Measurements from ENCODE around the gene HOXB3.

DNA sequence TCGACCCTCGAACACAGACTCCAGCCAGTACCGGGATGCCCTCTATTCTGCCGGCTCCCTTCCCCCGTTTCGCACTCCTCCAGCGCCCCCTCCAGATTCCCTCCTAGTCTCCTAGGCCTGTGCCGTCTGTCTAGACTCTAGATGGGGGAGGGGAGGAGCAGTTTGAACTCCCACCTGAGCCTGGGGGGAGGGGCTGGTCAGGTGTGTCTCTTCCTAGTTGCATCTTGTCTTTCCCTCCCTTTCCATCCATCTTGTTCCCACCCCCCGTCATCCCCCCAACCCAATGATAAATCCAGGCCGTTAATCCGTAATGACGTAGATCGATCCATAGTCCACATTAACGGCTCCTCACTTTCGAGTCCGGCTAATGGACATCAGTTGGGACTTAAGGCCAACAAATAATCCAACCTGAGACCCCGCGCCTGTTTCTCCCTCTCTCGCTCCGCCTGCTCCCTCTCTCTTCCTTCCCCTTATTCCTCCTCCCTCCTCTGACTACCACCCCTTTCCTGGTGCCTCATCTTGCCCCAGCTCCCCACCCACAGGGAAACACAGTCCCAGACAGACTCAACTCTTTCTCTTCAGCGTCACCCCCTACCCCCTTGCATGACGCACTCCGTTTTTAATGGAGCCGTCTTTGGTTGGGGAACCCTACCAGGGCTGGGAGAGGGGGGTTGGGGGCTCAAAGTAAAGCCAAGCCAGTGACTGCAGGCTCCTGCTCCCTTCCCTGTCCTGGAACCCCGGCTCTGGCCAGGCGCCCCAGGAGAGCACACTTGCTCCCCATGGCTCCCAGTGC, 6.9 kb upstream of the HOXB3 start:
- TF ChIP-seq, protein P1, sequence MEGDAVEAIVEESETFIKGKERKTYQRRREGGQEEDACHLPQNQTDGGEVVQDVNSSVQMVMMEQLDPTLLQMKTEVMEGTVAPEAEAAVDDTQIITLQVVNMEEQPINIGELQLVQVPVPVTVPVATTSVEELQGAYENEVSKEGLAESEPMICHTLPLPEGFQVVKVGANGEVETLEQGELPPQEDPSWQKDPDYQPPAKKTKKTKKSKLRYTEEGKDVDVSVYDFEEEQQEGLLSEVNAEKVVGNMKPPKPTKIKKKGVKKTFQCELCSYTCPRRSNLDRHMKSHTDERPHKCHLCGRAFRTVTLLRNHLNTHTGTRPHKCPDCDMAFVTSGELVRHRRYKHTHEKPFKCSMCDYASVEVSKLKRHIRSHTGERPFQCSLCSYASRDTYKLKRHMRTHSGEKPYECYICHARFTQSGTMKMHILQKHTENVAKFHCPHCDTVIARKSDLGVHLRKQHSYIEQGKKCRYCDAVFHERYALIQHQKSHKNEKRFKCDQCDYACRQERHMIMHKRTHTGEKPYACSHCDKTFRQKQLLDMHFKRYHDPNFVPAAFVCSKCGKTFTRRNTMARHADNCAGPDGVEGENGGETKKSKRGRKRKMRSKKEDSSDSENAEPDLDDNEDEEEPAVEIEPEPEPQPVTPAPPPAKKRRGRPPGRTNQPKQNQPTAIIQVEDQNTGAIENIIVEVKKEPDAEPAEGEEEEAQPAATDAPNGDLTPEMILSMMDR (IDR thresholded peaks at IDR 0.05; ENCODE audit: poor library complexity, severe bottlenecking), result no peak
- no peak for TF ChIP-seq EP300 (conservative IDR thresholded peaks at IDR 0.05; ENCODE audit: poor library complexity, severe bottlenecking)
- no peak for TF ChIP-seq POLR2AphosphoS5 (IDR thresholded peaks at IDR 0.05)
- TF ChIP-seq EZH2 (IDR thresholded peaks at IDR 0.05; ENCODE audit: borderline replicate concordance, insufficient read depth, low read length, poor library complexity, severe bottlenecking), result no peak
- TF ChIP-seq SMC3 (conservative IDR thresholded peaks at IDR 0.05; ENCODE audit: poor library complexity), result no peak
- TF ChIP-seq, protein P2, sequence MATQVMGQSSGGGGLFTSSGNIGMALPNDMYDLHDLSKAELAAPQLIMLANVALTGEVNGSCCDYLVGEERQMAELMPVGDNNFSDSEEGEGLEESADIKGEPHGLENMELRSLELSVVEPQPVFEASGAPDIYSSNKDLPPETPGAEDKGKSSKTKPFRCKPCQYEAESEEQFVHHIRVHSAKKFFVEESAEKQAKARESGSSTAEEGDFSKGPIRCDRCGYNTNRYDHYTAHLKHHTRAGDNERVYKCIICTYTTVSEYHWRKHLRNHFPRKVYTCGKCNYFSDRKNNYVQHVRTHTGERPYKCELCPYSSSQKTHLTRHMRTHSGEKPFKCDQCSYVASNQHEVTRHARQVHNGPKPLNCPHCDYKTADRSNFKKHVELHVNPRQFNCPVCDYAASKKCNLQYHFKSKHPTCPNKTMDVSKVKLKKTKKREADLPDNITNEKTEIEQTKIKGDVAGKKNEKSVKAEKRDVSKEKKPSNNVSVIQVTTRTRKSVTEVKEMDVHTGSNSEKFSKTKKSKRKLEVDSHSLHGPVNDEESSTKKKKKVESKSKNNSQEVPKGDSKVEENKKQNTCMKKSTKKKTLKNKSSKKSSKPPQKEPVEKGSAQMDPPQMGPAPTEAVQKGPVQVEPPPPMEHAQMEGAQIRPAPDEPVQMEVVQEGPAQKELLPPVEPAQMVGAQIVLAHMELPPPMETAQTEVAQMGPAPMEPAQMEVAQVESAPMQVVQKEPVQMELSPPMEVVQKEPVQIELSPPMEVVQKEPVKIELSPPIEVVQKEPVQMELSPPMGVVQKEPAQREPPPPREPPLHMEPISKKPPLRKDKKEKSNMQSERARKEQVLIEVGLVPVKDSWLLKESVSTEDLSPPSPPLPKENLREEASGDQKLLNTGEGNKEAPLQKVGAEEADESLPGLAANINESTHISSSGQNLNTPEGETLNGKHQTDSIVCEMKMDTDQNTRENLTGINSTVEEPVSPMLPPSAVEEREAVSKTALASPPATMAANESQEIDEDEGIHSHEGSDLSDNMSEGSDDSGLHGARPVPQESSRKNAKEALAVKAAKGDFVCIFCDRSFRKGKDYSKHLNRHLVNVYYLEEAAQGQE (IDR thresholded peaks at IDR 0.05; ENCODE audit: borderline replicate concordance), result no peak
- TF ChIP-seq TAF1 (IDR thresholded peaks at IDR 0.05; ENCODE audit: low read depth), result no peak

All from neural cell (in vitro differentiated cells).